ENCODE data around the gene SMURF1.
"Not testable (repeated sequence)": the region's sequence is repeated elsewhere in the genome, so short reads cannot be mapped to it uniquely, and the experiment has no call there.

Gene SMURF1

GRCh38 chr7:99143853-99144672 is at the start of gene SMURF1:
Gene SMURF1, minus strand, starts transcription at chr7:99144108. Its CDS starts 328 bp downstream, at chr7:99143780.
- DNase-seq (ENCODE audit: low read depth): peak; percentile 52

- no peak for DNase-seq (ENCODE audit: low read depth)
These were observed 48.1 kb upstream of the SMURF1 start for GRCh38 chr7:99191869-99192596.

- no peak for DNase-seq (ENCODE audit: low read depth)
These were observed 46.6 kb upstream of the SMURF1 start for GRCh38 chr7:99190359-99191009.

GRCh38 chr7:99189222-99189621 is 45.3 kb upstream of the SMURF1 start:
- DNase-seq (ENCODE audit: low read depth): no peak

GRCh38 chr7:99188221-99188620 is 44.3 kb upstream of the SMURF1 start:
- DNase-seq (ENCODE audit: low read depth): no peak

- DNase-seq (ENCODE audit: low read depth): no peak
These were observed 40.8 kb upstream of the SMURF1 start for GRCh38 chr7:99184532-99185218.

- no peak for DNase-seq (ENCODE audit: low read depth)
These were observed 36.3 kb upstream of the SMURF1 start for GRCh38 chr7:99180067-99180650.

GRCh38 chr7:99177165-99177564 is 33.3 kb upstream of the SMURF1 start:
- DNase-seq (ENCODE audit: low read depth): no peak

GRCh38 chr7:99173787-99174186 is 29.9 kb upstream of the SMURF1 start:
- DNase-seq (ENCODE audit: low read depth): no peak

GRCh38 chr7:99171731-99172130 is 27.8 kb upstream of the SMURF1 start:
- no peak for DNase-seq (ENCODE audit: low read depth)

- DNase-seq (ENCODE audit: low read depth): no peak
These were observed 26.8 kb upstream of the SMURF1 start for GRCh38 chr7:99170730-99171074.

GRCh38 chr7:99170065-99170729 is 26.3 kb upstream of the SMURF1 start:
- no peak for DNase-seq (ENCODE audit: low read depth)

GRCh38 chr7:99167072-99167471 is 23.2 kb upstream of the SMURF1 start:
- DNase-seq (ENCODE audit: low read depth): no peak

- no peak for DNase-seq (ENCODE audit: low read depth)
These were observed 21.9 kb upstream of the SMURF1 start for GRCh38 chr7:99165816-99166215.

- DNase-seq (ENCODE audit: low read depth): not testable (repeated sequence)
These were observed 19.8 kb upstream of the SMURF1 start for GRCh38 chr7:99163669-99164068.

GRCh38 chr7:99156649-99157048 is 12.7 kb upstream of the SMURF1 start:
- no peak for DNase-seq (ENCODE audit: low read depth)

- no peak for DNase-seq (ENCODE audit: low read depth)
These were observed 11.3 kb upstream of the SMURF1 start for GRCh38 chr7:99155211-99155610.

GRCh38 chr7:99146979-99147378 is 3.1 kb upstream of the SMURF1 start:
- DNase-seq (ENCODE audit: low read depth): no peak

GRCh38 chr7:99143521-99143852 is 421 bp downstream of the SMURF1 start:
- no peak for DNase-seq (ENCODE audit: low read depth)

GRCh38 chr7:99142727-99143520 is 984 bp downstream of the SMURF1 start:
- peak; percentile 66 for DNase-seq (ENCODE audit: low read depth)
